B cell (primary cell): Measurements from ENCODE around the gene RNF126. TPM values are rescaled to one million over a fixed set of nuclear protein-coding genes. Genes with fewer than 3 reads are reported as not detected.

Experiments used
- ATAC-seq: fragments of 200-7000 bp; cut with Tn5 transposase; one replicate; pipeline ENCODE4 v1.10.0; 2021; ENCODE audit warnings: low read depth, mild to moderate bottlenecking, moderate number of reproducible peaks, moderate library complexity
- CTCF ChIA-PET: fragments of 350-600 bp; sonication (Branson Sonifier 250); formaldehyde crosslinking; loops from one replicate; lab custom pipeline; 2021; ENCODE audit warnings: antibody characterized with exemption, inconsistent platforms; lab: Charles Lee
- POLR2A ChIA-PET: fragments of 350-600 bp; sonication (Branson Sonifier 250); formaldehyde crosslinking; loops from one replicate; lab custom pipeline; 2021; ENCODE audit warnings: antibody characterized with exemption; lab: Charles Lee
- DNase-seq: peaks from one replicate; pipeline ENCODE4 v3.0.0; 2013
- H2AFZ ChIP-seq: 2 replicates; pipeline ENCODE4 v1.6.1; 2012; ENCODE audit warnings: mild to moderate bottlenecking, low read depth, low read length; ENCODE audit not compliant: insufficient read depth, poor library complexity, severe bottlenecking
- H3K27ac ChIP-seq, 2 donors: 1 replicate in 1 of 2; 2 replicates in 1 of 2; pipeline ENCODE4 v1.5.1; 2012 to 2013; ENCODE audit warnings: low read length in 2 of 2, mild to moderate bottlenecking in 2 of 2, moderate library complexity in 1 of 2
- H3K27me3 ChIP-seq, 4 experiments: fragments of 200-600 bp in 1 of 4; sonication (generic) in 1 of 4; replicated peaks in 1 of 4; 1 replicate in 2 of 4; 2 replicates in 2 of 4; pipeline versions ENCODE4 v1.6.1 to v1.7.0; 2013 to 2016; ENCODE audit warnings: low read length in 3 of 4, mild to moderate bottlenecking in 2 of 4, mixed read lengths in 1 of 4, moderate library complexity in 1 of 4; ENCODE audit not compliant: insufficient read depth in 4 of 4, control insufficient read depth in 3 of 4; ENCODE audit errors: control extremely low read depth in 1 of 4
- H3K36me3 ChIP-seq, 2 experiments: replicated peaks in 1 of 2; 1 replicate in 1 of 2; 2 replicates in 1 of 2; pipeline versions ENCODE4 v1.6.1 to v1.7.1; 2013; ENCODE audit warnings: low read length in 1 of 2; ENCODE audit not compliant: insufficient read depth in 2 of 2, control insufficient read depth in 1 of 2; ENCODE audit errors: control extremely low read depth in 1 of 2, extremely low read depth in 1 of 2
- H3K4me1 ChIP-seq, 2 donors: fragments of 200-600 bp in 1 of 2; sonication (generic) in 1 of 2; 1 replicate in 1 of 2; 2 replicates in 1 of 2; pipeline versions ENCODE4 v1.5.1 to v1.6.1; 2013 to 2017; ENCODE audit warnings: low read length in 2 of 2; ENCODE audit not compliant: control insufficient read depth in 2 of 2, insufficient read depth in 2 of 2
- H3K4me2 ChIP-seq: replicated peaks from 2 replicates; pipeline ENCODE3; 2012; ENCODE audit warnings: mild to moderate bottlenecking, low read depth, low read length; ENCODE audit not compliant: poor library complexity, severe bottlenecking
- H3K4me3 ChIP-seq, 5 experiments: fragments of 200-600 bp in 1 of 5; sonication (generic) in 1 of 5; 1 replicate in 3 of 5; 2 replicates in 2 of 5; pipeline versions ENCODE4 v1.5.1 to v1.7.0; 2011 to 2016; ENCODE audit warnings: low read length in 4 of 5, mild to moderate bottlenecking in 4 of 5, low read depth in 2 of 5, control low read depth in 1 of 5, moderate library complexity in 1 of 5; ENCODE audit not compliant: insufficient read depth in 1 of 5; ENCODE audit errors: control extremely low read depth in 1 of 5, extremely low read depth in 1 of 5
- H3K79me2 ChIP-seq: fragments of 200-600 bp; sonication (generic); one replicate; pipeline ENCODE4 v1.6.0; 2016; ENCODE audit warnings: low read length; ENCODE audit not compliant: control insufficient read depth, insufficient read depth
- H3K9ac ChIP-seq: fragments of 200-600 bp; sonication (generic); 2 replicates; pipeline ENCODE4 v1.6.1; 2017; ENCODE audit warnings: mild to moderate bottlenecking, low read length, moderate library complexity
- H3K9me3 ChIP-seq, 3 donors: one replicate each; pipeline versions ENCODE4 v1.6.1 to v1.7.1; 2013; ENCODE audit warnings: low read length in 2 of 3; ENCODE audit not compliant: control insufficient read depth in 2 of 3, insufficient read depth in 1 of 3; ENCODE audit errors: control extremely low read depth in 1 of 3
- H4K20me1 ChIP-seq: 2 replicates; pipeline ENCODE4 v1.6.0; 2012; ENCODE audit warnings: mild to moderate bottlenecking, low read length; ENCODE audit not compliant: insufficient read depth, control insufficient read depth, poor library complexity, severe bottlenecking
- H3K27ac Mint-ChIP-seq: one replicate; pipeline ENCODE4 v1.8.0; 2021; ENCODE audit warnings: mixed read lengths
- H3K27me3 Mint-ChIP-seq: one replicate; pipeline ENCODE4 v1.8.0; 2021; ENCODE audit warnings: mixed read lengths
- H3K4me1 Mint-ChIP-seq: one replicate; pipeline ENCODE4 v1.8.0; 2021; ENCODE audit warnings: mixed read lengths
- H3K4me3 Mint-ChIP-seq: one replicate; pipeline ENCODE4 v1.8.0; 2021; ENCODE audit warnings: mixed read lengths
- H3K9me3 Mint-ChIP-seq: one replicate; pipeline ENCODE4 v1.8.0; 2022; ENCODE audit warnings: mixed read lengths; ENCODE audit not compliant: insufficient read depth
- EZH2 ChIP-seq: IDR thresholded peaks from 2 replicates; pipeline ENCODE4 v1.6.1; 2012; ENCODE audit warnings: borderline replicate concordance, low read depth, mild to moderate bottlenecking, moderate library complexity, low read length; ENCODE audit not compliant: insufficient read depth, poor library complexity, severe bottlenecking
- WGBS: methylation state at CpG from one replicate; pipeline ENCODE4 v1.1.5; 2013; ENCODE audit warnings: missing lambda C conversion rate; ENCODE audit not compliant: insufficient coverage; 5-methylcytosine and 5-hydroxymethylcytosine counted together
- intact Hi-C: fragments of 100-400 bp; cut with micrococcal nuclease; formaldehyde crosslinking; loops from one replicate; pipeline ENCODE4 v1.10.0; 2022
- polyA plus RNA-seq: library from polyadenylated mRNA; depleted of rRNA; stranded (reverse); fragments of >200 nt; gene quantifications from 2 replicates; pipeline ENCODE4 v1.2.3, GENCODE V29; 2012
- total RNA-seq, 2 donors: library from RNA; stranded (reverse); fragments of 120-200 nt in 1 of 2; gene quantifications; 1 replicate in 1 of 2; 2 replicates in 1 of 2; pipeline versions ENCODE4 v1.2.3 to v1.2.4, GENCODE V29; 2013 to 2022
- TF ChIP-seq, protein P1 (sequence below): fragments of 200-600 bp; IDR thresholded peaks from one replicate; pipeline ENCODE4 v1.8.0; 2022; ENCODE audit warnings: antibody characterized with exemption, mild to moderate bottlenecking

RNF126 gene
- total and polyA plus RNA-seq, 2 donors (not counting 1 experiment from before 2014, with no cell fraction given): 74.3 to 118 TPM

GRCh38 chr19:608155-609003 lies 54.6 kb downstream of the RNF126 start:
- no peak overlapping the region for H2AFZ ChIP-seq
- DNase-seq: no peak
- intact Hi-C loops: no loop called here
- no peak overlapping the region for H3K4me3 ChIP-seq
- no peaks in the 10 kb centered on the region for H3K36me3 ChIP-seq
- no peak overlapping the region for H3K27ac ChIP-seq
- ATAC-seq: no peak
- no peaks in the 10 kb centered on the region for H3K9me3 Mint-ChIP-seq
- no peak overlapping the region for H3K27ac Mint-ChIP-seq
- H3K4me1 ChIP-seq: peaks cover 11 to 30% of the 10 kb centered on the region in 2 donors
- WGBS: 90% methylated on average over 26 of the region's 30 CpGs
- no peak overlapping the region for H3K4me2 ChIP-seq
- H3K9me3 ChIP-seq: peaks cover 0 to 5% (median 0%) of the 10 kb centered on the region in 3 donors
- no peak overlapping the region for H3K9ac ChIP-seq
- H3K27me3 ChIP-seq: peaks cover 0 to 2% (median 0%) of the 10 kb centered on the region in 4 experiments
- no peak for TF ChIP-seq EZH2
- TF ChIP-seq, protein P1, sequence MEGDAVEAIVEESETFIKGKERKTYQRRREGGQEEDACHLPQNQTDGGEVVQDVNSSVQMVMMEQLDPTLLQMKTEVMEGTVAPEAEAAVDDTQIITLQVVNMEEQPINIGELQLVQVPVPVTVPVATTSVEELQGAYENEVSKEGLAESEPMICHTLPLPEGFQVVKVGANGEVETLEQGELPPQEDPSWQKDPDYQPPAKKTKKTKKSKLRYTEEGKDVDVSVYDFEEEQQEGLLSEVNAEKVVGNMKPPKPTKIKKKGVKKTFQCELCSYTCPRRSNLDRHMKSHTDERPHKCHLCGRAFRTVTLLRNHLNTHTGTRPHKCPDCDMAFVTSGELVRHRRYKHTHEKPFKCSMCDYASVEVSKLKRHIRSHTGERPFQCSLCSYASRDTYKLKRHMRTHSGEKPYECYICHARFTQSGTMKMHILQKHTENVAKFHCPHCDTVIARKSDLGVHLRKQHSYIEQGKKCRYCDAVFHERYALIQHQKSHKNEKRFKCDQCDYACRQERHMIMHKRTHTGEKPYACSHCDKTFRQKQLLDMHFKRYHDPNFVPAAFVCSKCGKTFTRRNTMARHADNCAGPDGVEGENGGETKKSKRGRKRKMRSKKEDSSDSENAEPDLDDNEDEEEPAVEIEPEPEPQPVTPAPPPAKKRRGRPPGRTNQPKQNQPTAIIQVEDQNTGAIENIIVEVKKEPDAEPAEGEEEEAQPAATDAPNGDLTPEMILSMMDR: no peak
- CTCF ChIA-PET: no interaction called here
- peaks cover 11% of the 10 kb centered on the region for H3K4me1 Mint-ChIP-seq
- no peak overlapping the region for H3K4me3 Mint-ChIP-seq
- no peaks in the 10 kb centered on the region for H3K79me2 ChIP-seq
- no peaks in the 10 kb centered on the region for H4K20me1 ChIP-seq
- POLR2A ChIA-PET: no interaction called here
- no peaks in the 10 kb centered on the region for H3K27me3 Mint-ChIP-seq
